ENCODE results near the gene BLM.

GRCh38 chr15:90807786-90808086, 90.6 kb downstream of the BLM start:
- TF ChIP-seq POLR2A (IDR thresholded peaks at IDR 0.05) (no peak), CTCF (IDR thresholded peaks at IDR 0.05) (no peak), POLR2AphosphoS5 (IDR thresholded peaks at IDR 0.05) (no peak)
